CD4-positive, alpha-beta T cell treated with Interleukin-15 for 1 hour (primary cell): ENCODE results near the gene ARHGAP26.

ENCODE experiments used
- DNase-seq: peaks from one replicate; pipeline ENCODE4 v3.0.0-alpha.2; 2020

Gene ARHGAP26

DNA sequence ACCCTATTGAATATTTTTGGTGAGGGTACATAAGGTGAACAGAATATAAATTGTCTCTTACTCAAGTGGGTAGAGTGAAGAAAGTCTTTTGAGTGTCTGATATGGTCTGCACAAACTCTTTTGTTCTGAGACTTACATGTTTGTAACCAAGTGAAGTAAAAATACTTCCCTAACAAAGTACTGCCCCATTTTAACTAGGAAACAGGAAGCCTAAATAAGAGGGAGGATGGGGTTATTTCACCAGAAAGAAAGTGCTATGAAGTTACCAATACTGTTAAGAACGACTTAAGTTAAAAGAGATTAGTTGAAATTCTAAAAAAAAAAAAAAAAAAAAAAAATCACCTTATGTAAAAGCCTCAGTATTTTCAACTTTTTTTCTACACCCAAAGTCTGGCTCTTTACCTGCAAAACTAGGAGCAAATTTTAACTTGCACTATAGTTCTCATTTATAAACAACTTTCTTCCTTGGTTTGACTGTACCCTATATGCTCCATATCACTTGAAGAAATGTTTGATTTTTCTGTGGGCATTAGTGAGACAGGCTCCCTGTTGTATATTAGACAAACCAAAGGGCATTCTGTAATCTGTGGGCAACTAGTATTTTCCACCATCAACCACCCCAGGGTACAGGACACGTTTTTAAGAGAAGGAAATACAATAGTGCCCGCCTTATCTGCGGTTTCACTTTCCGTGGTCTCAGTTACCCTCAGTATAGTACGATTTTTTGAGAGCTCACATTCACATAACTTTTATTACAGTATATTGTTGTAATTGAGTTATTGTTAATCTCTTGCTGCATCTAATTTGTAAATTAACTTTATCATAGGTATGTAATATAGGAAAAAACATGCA, 505.6 kb downstream of the ARHGAP26 start:
- no peak for DNase-seq

GRCh38 chr5:143277536-143277935, 507.4 kb downstream of the ARHGAP26 start:
- no peak for DNase-seq
